AG04449 (cell line): ENCODE data around the gene PNPLA7.

Experiments used
- CTCF ChIA-PET: fragments of 350-600 bp; formaldehyde crosslinking; extraction: SDS; loops from one replicate; lab custom pipeline; 2021; ENCODE audit warnings: antibody characterized with exemption; lab: Yijun Ruan, JAX
- POLR2A ChIA-PET: fragments of 400-600, 350-600 bp; formaldehyde crosslinking; extraction: SDS; loops from one replicate; lab custom pipeline; 2020; ENCODE audit warnings: antibody characterized with exemption, inconsistent platforms; lab: Yijun Ruan, JAX
- DNase-seq: peaks from one replicate; pipeline ENCODE4 v3.0.0-alpha.2; 2010; ENCODE audit warnings: low read depth, low spot score
- H3K4me3 ChIP-seq: 2 replicates; pipeline ENCODE4 v1.5.1; 2011; ENCODE audit warnings: low read depth, mild to moderate bottlenecking, control low read depth, low read length
- TF ChIP-seq, protein P1 (sequence below): IDR thresholded peaks from one replicate; pipeline ENCODE4 v1.5.1; 2011; ENCODE audit warnings: mild to moderate bottlenecking, moderate library complexity, low read length, control low read depth, inconsistent platforms; ENCODE audit not compliant: insufficient read depth; ENCODE audit errors: missing control alignments

The PNPLA7 gene

DNA sequence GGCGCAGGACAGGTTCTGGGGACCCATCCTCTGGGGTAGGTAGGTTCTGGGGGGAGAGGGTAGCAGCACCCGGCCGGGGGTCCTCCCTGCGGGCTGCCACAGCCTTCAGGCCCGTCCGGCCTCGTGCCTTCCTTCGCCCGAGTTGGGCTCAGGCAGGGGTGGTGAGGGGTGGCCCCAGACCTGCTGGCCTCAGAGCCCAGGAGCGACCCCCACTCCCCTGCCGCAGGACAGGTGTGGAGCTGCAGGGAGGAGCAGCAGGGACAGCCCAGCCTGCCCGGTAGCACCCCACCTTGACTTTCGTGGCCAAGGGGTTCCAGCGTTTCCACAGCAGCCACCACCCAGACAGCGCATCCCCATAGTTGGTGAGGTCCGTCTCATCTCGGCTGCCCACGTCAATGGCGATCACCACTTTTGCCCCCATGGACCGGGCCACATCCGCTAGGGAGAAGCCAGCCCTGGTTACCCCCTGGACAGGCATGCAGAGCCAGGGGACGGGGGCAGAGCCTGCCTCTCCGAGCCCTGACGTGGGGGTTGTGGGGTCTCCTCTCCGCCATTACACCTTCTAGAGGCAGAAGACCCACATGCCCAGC is 87.7 kb downstream of the PNPLA7 start:
- CTCF ChIA-PET: no interaction called here
- H3K4me3 ChIP-seq: no peak overlapping the region
- POLR2A ChIA-PET: no interaction called here
- DNase-seq: no peak
- TF ChIP-seq, protein P1, sequence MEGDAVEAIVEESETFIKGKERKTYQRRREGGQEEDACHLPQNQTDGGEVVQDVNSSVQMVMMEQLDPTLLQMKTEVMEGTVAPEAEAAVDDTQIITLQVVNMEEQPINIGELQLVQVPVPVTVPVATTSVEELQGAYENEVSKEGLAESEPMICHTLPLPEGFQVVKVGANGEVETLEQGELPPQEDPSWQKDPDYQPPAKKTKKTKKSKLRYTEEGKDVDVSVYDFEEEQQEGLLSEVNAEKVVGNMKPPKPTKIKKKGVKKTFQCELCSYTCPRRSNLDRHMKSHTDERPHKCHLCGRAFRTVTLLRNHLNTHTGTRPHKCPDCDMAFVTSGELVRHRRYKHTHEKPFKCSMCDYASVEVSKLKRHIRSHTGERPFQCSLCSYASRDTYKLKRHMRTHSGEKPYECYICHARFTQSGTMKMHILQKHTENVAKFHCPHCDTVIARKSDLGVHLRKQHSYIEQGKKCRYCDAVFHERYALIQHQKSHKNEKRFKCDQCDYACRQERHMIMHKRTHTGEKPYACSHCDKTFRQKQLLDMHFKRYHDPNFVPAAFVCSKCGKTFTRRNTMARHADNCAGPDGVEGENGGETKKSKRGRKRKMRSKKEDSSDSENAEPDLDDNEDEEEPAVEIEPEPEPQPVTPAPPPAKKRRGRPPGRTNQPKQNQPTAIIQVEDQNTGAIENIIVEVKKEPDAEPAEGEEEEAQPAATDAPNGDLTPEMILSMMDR: no peak

DNA sequence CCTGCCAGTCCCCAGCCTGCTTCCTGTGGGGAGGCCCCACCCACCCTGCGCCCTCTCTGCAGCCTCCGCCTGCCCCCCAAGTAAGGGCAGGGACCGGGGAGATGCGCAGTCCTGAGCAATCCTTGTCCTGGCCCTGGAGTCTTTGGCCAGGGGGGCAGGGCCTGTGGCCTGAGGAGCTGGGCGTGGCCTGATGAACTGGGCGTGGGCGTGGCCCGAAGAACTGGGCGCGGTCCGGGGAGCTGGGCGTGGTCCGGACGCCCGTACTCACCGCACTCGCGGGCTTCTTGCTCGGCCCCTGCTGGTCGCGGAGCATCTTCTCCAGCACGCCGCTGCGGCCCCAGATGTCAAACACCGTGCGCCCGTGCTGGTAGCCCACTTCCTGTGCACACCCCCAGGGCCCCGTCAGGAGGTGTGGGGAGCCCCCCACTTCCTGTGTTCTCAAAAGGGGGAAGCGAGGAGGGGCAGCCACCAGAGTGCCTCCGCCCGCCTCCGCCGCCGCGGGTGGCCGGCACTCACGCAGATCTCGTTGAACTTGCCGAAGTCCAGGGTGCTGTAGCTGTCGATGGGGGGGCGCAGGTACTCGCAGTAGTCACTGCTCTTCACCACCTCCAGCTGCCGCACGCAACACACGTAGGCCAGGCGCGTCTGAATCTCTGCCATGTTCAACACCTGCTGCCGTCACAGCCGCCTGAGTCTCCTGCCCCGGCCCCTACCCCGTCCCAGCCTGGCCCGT is 88.4 kb downstream of the PNPLA7 start:
- POLR2A ChIA-PET: no interaction called here
- no peak for DNase-seq
- TF ChIP-seq, protein P1: no peak
- CTCF ChIA-PET: no interaction called here
- H3K4me3 ChIP-seq: no peak overlapping the region

DNA sequence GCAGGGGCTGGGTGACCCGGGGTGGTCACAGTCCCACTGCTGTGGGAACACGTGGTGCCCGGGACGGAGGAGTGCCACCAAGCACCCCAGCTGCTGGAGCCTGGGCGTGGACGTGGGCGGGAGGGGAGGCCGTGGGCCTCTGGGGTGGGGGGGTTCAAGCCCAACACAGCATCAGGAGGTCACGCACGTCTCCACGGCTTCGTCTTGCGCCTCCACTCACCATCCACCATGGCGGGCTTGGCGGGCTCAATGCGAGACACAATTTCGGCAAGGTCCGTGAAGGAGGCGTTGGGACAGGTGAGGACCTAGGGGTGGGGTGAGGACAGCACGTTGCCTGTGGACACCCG is 88.9 kb downstream of the PNPLA7 start:
- DNase-seq: no peak
- POLR2A ChIA-PET: no interaction called here

DNA sequence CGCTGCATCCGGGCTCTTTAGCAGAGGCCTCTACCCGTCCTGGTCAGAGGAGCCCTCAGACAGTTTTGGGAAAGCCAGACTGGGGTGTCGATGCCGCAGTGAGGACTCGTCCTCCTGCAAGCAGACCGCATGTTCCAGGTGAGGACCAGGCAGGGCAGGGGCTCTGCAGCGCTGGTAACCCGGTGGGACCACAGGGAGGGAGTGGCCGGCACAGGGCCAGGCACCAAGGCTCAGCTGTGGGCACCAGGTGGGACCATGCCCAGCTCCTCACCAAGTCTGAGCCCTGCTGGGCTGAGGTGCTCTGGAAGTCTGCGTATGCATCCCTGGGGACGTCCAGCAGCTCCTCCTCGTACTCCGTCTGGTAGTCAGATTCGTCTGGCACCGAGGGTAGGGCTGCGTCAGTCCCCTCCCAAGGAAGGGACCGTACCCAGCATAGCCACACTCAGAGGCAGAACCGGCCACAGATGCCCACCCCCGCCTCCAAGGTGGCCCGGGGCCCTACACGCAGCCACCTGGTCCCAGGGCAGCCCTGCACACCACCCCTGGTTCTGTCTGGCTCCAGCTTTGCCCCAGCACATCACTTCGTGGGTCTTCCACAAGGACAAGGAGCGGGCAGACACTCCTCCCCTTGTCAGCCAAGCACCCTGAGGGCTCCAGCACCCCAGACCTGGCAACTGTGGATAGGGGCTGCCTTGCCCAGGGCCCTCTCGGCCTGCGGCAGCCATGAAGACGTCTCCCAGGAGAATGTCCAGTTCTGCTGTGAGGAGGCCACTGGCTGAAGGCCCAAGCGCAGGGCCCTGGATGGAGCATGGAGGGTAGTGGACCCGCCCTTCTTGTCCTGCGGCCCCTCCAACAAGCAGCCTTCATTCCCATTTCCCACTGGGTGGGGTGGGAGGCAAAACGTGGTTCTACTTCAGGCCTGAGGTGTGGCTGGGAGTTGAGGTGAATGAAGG is 89.6 kb downstream of the PNPLA7 start:
- no peak for DNase-seq
- no peak overlapping the region for H3K4me3 ChIP-seq
- POLR2A ChIA-PET: interaction anchor here (1.5 kb wide), 1 partner anchor 15 kb away, joined by 4 read pairs; no protein-coding TSS in a partner anchor
- CTCF ChIA-PET: no interaction called here
- TF ChIP-seq, protein P1: no peak

More for the DNA sequence above, 88.9 kb downstream of the PNPLA7 start:
- H3K4me3 ChIP-seq: no peak overlapping the region
- TF ChIP-seq, protein P1: no peak
- CTCF ChIA-PET: no interaction called here

DNA sequence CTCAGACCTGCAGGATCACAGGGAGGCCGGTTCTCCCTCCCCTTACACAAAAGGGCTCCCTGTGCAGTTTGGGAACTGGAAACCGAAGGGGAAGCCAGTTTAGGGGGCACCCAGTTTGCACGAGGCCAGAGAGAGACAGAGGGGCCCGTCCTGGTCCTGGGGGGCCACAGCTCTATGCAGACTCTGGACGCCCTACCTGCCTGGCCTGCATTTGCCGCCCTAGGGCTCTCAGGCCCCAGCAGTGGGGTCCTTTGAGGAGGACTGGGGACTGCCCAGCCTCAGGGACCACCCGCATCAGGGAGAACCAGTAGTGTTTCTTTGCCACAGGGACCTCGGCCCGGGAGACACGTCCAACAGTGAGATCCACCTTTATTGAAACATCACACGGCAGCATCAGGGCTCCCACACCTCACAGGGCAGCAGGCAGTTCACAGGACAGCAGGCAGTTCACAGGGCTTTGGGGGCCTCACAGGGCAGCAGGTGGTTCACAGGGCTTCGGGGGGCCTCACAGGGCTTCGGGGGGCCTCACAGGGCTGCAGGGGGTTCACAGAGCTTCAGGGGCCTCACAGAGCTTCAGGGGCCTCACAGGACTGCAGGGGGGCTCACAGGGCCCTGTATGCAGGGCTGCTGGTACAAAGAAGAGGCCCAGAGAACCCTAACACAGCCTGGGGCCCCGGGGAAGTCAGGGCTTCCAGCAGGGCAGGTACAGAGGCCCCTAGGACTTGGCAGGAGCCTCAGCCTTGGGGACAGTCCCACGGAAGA is 90.4 kb downstream of the PNPLA7 start:
- peak overlapping the region; percentile 47 for H3K4me3 ChIP-seq
- no peak for DNase-seq
- CTCF ChIA-PET: interaction anchor here (1.0 kb wide), 1 partner anchor 16 kb away, joined by 3 read pairs; no protein-coding TSS in a partner anchor
- TF ChIP-seq, protein P1: no peak
- POLR2A ChIA-PET: interaction anchor here (0.7 to 1.5 kb wide), 4 partner anchors 11 to 219 kb away, joined by 4 read pairs; no protein-coding TSS in a partner anchor
